ENCODE results near the gene DENND5A. TPM values are rescaled to one million over a fixed set of nuclear protein-coding genes. Genes with fewer than 3 reads are reported as not detected.

The DENND5A gene
- total RNA-seq, 1 donor from 2014 or later, result 132 TPM

DNA sequence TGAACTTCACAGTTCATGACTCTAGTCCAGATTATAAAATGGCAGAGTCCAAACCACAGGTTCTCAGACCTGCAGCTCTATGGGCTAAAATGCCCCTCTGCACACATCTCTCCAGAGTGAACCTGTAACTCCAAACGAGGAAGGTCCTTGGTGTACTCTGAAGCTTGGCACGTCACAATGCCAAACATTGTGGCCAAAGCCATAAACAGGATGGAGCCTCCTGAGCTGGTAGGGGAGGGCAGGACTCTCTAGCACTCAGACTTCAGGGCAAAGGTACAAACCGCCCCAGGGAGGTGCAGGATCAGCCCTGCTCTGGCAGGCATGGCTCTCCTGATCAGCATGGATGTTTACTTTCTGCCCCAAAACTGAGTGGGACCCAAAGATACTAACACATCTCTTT is 176.1 kb downstream of the DENND5A start:
- intact Hi-C loops (cut with DNase I), result no loop called here
- DNase-seq (ENCODE audit: low spot score), result no peak

Small RNA genes within 50 kb of the gene (microRNA-seq; reads per million reads assigned to microRNA genes)
- gene MIR5691, result not detected

Other genes with a start within 250 kb of the DENND5A start
- gene SCUBE2, start 173.8 kb downstream of the DENND5A start, total RNA-seq, result 3.9 TPM
- 18.2 TPM for gene TMEM41B, start 49.2 kb upstream of the DENND5A start, total RNA-seq
- 143 TPM for gene IPO7, start 119.3 kb upstream of the DENND5A start, total RNA-seq
- 22.6 TPM for gene ZNF143, start 195.7 kb upstream of the DENND5A start, total RNA-seq